Ovary (tissue), 3 donors: ENCODE results near the gene PGBD5.

Experiments used
- CTCF ChIP-seq, 3 donors: fragments of 450-650 bp in 2 of 3; fragments of 200-600 bp in 1 of 3; IDR thresholded peaks; one replicate each; pipeline versions ENCODE4 v1.5.1 to v1.8.0; 2016 to 2022; ENCODE audit warnings: antibody characterized with exemption in 3 of 3, mild to moderate bottlenecking in 1 of 3
- EP300 ChIP-seq: sonication (generic); formaldehyde crosslinking; IDR thresholded peaks from one replicate; pipeline ENCODE4 v1.6.1; 2017; ENCODE audit warnings: antibody characterized with exemption
- POLR2A ChIP-seq: fragments of 450-650 bp; IDR thresholded peaks from one replicate; pipeline ENCODE4 v1.6.1; 2017; ENCODE audit warnings: antibody characterized with exemption, mild to moderate bottlenecking, moderate library complexity
- donor health status: DM: no; HTN: no; CAD: no.

GRCh38 chr1:230366504-230366915 lies 59.6 kb downstream of the PGBD5 start:
- TF ChIP-seq EP300, result no peak
- TF ChIP-seq CTCF (IDR thresholded peaks at IDR 0.05), result no peak
- TF ChIP-seq POLR2A, result no peak
